CD14-positive monocyte (primary cell): ENCODE data around the gene SPC24. TPM values are rescaled to one million over a fixed set of nuclear protein-coding genes. Genes with fewer than 3 reads are reported as not detected.

ENCODE experiments used
- DNase-seq, 3 donors: peaks; one replicate each; pipeline ENCODE4 v3.0.0-alpha.2; 2011 to 2022
- H2AFZ ChIP-seq: 2 replicates; pipeline ENCODE4 v1.6.0; 2012; ENCODE audit warnings: mild to moderate bottlenecking, low read depth, low read length, inconsistent platforms; ENCODE audit not compliant: insufficient read depth, poor library complexity, severe bottlenecking
- H3K27ac ChIP-seq, 2 donors: 1 replicate in 1 of 2; 2 replicates in 1 of 2; pipeline ENCODE4 v1.5.1; 2012 to 2013; ENCODE audit warnings: low read length in 2 of 2, control low read depth in 1 of 2, inconsistent platforms in 1 of 2, low read depth in 1 of 2, mild to moderate bottlenecking in 1 of 2
- H3K27me3 ChIP-seq, 2 donors: one replicate each; pipeline versions ENCODE4 v1.6.0 to v1.6.1; 2011 to 2013; ENCODE audit warnings: low read length in 2 of 2; ENCODE audit not compliant: control insufficient read depth in 2 of 2, insufficient read depth in 2 of 2
- H3K36me3 ChIP-seq, 2 donors: replicated peaks in 1 of 2; 1 replicate in 1 of 2; 2 replicates in 1 of 2; pipeline versions ENCODE4 v1.5.1 to v1.6.1; 2012 to 2013; ENCODE audit warnings: low read length in 2 of 2, control low read depth in 1 of 2, inconsistent platforms in 1 of 2, mild to moderate bottlenecking in 1 of 2; ENCODE audit not compliant: insufficient read depth in 2 of 2, control insufficient read depth in 1 of 2
- H3K4me1 ChIP-seq, 2 donors: 1 replicate in 1 of 2; 2 replicates in 1 of 2; pipeline versions ENCODE4 v1.5.1 to v1.6.1; 2012 to 2013; ENCODE audit warnings: low read length in 2 of 2, control low read depth in 1 of 2, inconsistent platforms in 1 of 2, mild to moderate bottlenecking in 1 of 2, moderate library complexity in 1 of 2; ENCODE audit not compliant: insufficient read depth in 2 of 2, control insufficient read depth in 1 of 2
- H3K4me2 ChIP-seq: replicated peaks from 2 replicates; pipeline ENCODE3; 2012; ENCODE audit warnings: low read length, moderate library complexity, mild to moderate bottlenecking; ENCODE audit not compliant: poor library complexity, severe bottlenecking; ENCODE audit errors: extremely low read depth
- H3K4me3 ChIP-seq, 3 experiments: fragments of 200-600 bp in 1 of 3; sonication (generic) in 1 of 3; replicated peaks in 1 of 3; 1 replicate in 2 of 3; 2 replicates in 1 of 3; pipeline ENCODE4 v1.5.1; 2011 to 2013; ENCODE audit warnings: low read length in 3 of 3, mild to moderate bottlenecking in 3 of 3, control low read depth in 2 of 3, low read depth in 2 of 3, inconsistent platforms in 1 of 3, moderate library complexity in 1 of 3
- H3K79me2 ChIP-seq: 2 replicates; pipeline ENCODE4 v1.6.0; 2012; ENCODE audit warnings: mild to moderate bottlenecking, control low read depth, inconsistent platforms, low read length, moderate library complexity; ENCODE audit not compliant: insufficient read depth
- H3K9ac ChIP-seq: 2 replicates; pipeline ENCODE4 v1.6.0; 2017; ENCODE audit warnings: low read length, mild to moderate bottlenecking; ENCODE audit not compliant: insufficient read depth, poor library complexity, severe bottlenecking
- H3K9me3 ChIP-seq, 2 donors: replicated peaks in 1 of 2; 1 replicate in 1 of 2; 2 replicates in 1 of 2; pipeline versions ENCODE4 v1.5.1 to v1.6.1; 2012 to 2013; ENCODE audit warnings: low read length in 2 of 2, control low read depth in 1 of 2; ENCODE audit not compliant: control insufficient read depth in 1 of 2, insufficient read depth in 1 of 2
- H4K20me1 ChIP-seq: 2 replicates; pipeline ENCODE4 v1.6.0; 2012; ENCODE audit warnings: mild to moderate bottlenecking, low read length, control low read depth, moderate library complexity; ENCODE audit not compliant: insufficient read depth
- H3K27ac Mint-ChIP-seq, 7 donors: one replicate each; pipeline ENCODE4 v1.8.0; 2020; ENCODE audit warnings: mild to moderate bottlenecking in 7 of 7, mixed read lengths in 7 of 7, moderate library complexity in 6 of 7, inconsistent platforms in 2 of 7
- H3K27me3 Mint-ChIP-seq, 3 donors: one replicate each; pipeline ENCODE4 v1.8.0; 2021 to 2022; ENCODE audit warnings: low read depth in 3 of 3, mild to moderate bottlenecking in 3 of 3, mixed read lengths in 3 of 3, moderate library complexity in 3 of 3, inconsistent platforms in 1 of 3
- H3K36me3 Mint-ChIP-seq, 2 donors: one replicate each; pipeline ENCODE4 v1.8.0; 2020; ENCODE audit warnings: mixed read lengths in 2 of 2, inconsistent platforms in 1 of 2, mild to moderate bottlenecking in 1 of 2
- H3K4me1 Mint-ChIP-seq: one replicate; pipeline ENCODE4 v1.8.0; 2020; ENCODE audit warnings: mild to moderate bottlenecking, mixed read lengths
- H3K4me3 Mint-ChIP-seq, 2 donors: one replicate each; pipeline ENCODE4 v1.8.0; 2020; ENCODE audit warnings: mild to moderate bottlenecking in 2 of 2, mixed read lengths in 2 of 2, moderate library complexity in 1 of 2
- H3K9me3 Mint-ChIP-seq, 7 donors: one replicate each; pipeline ENCODE4 v1.8.0; 2020 to 2022; ENCODE audit warnings: mixed read lengths in 7 of 7, mild to moderate bottlenecking in 6 of 7, moderate library complexity in 6 of 7, inconsistent platforms in 2 of 7
- CTCF ChIP-seq: fragments of 200-600 bp; IDR thresholded peaks from one replicate; pipeline ENCODE4 v1.8.0; 2022; ENCODE audit warnings: antibody characterized with exemption, mild to moderate bottlenecking
- WGBS: methylation state at CpG from one replicate; pipeline ENCODE4 v1.1.5; 2013; ENCODE audit warnings: missing lambda C conversion rate; ENCODE audit not compliant: insufficient coverage; 5-methylcytosine and 5-hydroxymethylcytosine counted together
- intact Hi-C, 2 donors: fragments of 100-400 bp; cut with micrococcal nuclease; formaldehyde crosslinking; loops; one replicate each; pipeline versions ENCODE4 v1.15.0 to v1.15.1; 2023
- polyA plus RNA-seq, 3 donors: library from polyadenylated mRNA; depleted of rRNA in 1 of 3; unstranded in 2 of 3; stranded (reverse) in 1 of 3; fragments of 300-500 nt in 2 of 3; fragments of >200 nt in 1 of 3; fragmentation: Illumina TruSeq in 2 of 3; gene quantifications; 1 replicate in 2 of 3; 2 replicates in 1 of 3; pipeline ENCODE4 v1.2.3, GENCODE V29; 2012 to 2021

SPC24 gene
- polyA plus RNA-seq, 3 donors, result 0.27 TPM; not detected in 2

GRCh38 chr19:11192957-11193939 lies 37.7 kb upstream of the SPC24 start:
- Histone ChIP-seq H3K27me3 (peaks cover 0 to 5% of the 10 kb centered on the region in 2 donors), H4K20me1 (no peaks in the 10 kb centered on the region), H2AFZ (no peak overlapping the region), H3K9me3 (peaks cover 0 to 6% of the 10 kb centered on the region in 2 donors), H3K36me3 (no peaks in the 10 kb centered on the region), H3K27ac (no peak overlapping the region), H3K4me1 (peaks cover 22 to 36% of the 10 kb centered on the region in 2 donors), H3K9ac (no peak overlapping the region), H3K4me2 (no peak overlapping the region), H3K4me3 (no peak overlapping the region), H3K79me2 (no peaks in the 10 kb centered on the region)
- no peak for DNase-seq
- intact Hi-C loops, result no loop called here
- Mint-ChIP-seq H3K27me3 (peaks cover 0 to 17% (median 6%) of the 10 kb centered on the region in 3 donors), H3K9me3 (peaks cover 0 to 11% (median 4%) of the 10 kb centered on the region in 7 donors), H3K27ac (no peak overlapping the region), H3K36me3 (peaks cover 0 to 3% of the 10 kb centered on the region in 2 donors), H3K4me3 (no peak overlapping the region), H3K4me1 (peaks cover 32% of the 10 kb centered on the region)
- TF ChIP-seq CTCF, result no peak
- 97% methylated on average over 63 of the region's 68 CpGs for WGBS

- H3K4me1 ChIP-seq, result peaks cover 15 to 26% of the 10 kb centered on the region in 2 donors
- Mint-ChIP-seq H3K27me3 (peaks cover 1 to 13% (median 6%) of the 10 kb centered on the region in 3 donors), H3K9me3 (peaks cover 0 to 11% (median 4%) of the 10 kb centered on the region in 7 donors), H3K4me1 (peaks cover 25% of the 10 kb centered on the region), H3K27ac (no peak overlapping the region), H3K36me3 (peaks cover 0 to 3% of the 10 kb centered on the region in 2 donors), H3K4me3 (no peak overlapping the region)
- TF ChIP-seq CTCF, result no peak
- no peaks in the 10 kb centered on the region for H3K79me2 ChIP-seq
- no peak overlapping the region for H3K27ac ChIP-seq
- H3K9ac ChIP-seq, result no peak overlapping the region
- no peaks in the 10 kb centered on the region for H4K20me1 ChIP-seq
- peaks cover 0 to 5% of the 10 kb centered on the region in 2 donors for H3K27me3 ChIP-seq
- no peak overlapping the region for H3K4me2 ChIP-seq
- no peaks in the 10 kb centered on the region for H3K36me3 ChIP-seq
- no peak overlapping the region for H3K4me3 ChIP-seq
- no peak overlapping the region for H2AFZ ChIP-seq
- H3K9me3 ChIP-seq, result peaks cover 0 to 6% of the 10 kb centered on the region in 2 donors
- DNase-seq, result no peak
- intact Hi-C loops, result no loop called here
- 81% methylated on average over 4 of the region's 5 CpGs for WGBS
These were observed 36.4 kb upstream of the SPC24 start for GRCh38 chr19:11191934-11192333.
